Measurements from ENCODE around the gene GSTT4.

Gene GSTT4

DNA sequence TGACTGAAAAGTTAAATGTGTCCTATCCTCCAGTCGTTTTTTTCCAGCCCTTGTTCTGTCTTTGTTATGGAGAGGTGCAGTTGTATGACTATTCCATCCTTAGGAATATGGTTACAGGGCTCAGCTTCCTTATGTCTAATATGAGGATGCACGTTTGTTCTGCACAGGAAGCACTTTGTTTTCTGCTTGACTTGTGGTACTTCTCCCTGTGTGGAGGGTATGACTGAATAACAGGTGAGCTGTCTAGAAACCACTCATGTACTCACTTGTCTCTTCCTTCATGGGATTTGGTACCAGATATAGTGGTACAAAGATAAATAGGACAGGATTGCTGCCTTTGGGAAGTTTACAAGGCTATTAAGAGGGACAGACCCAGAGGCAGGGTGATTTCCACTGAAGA, 23.3 kb upstream of the GSTT4 start:
- TF ChIP-seq, protein P1, sequence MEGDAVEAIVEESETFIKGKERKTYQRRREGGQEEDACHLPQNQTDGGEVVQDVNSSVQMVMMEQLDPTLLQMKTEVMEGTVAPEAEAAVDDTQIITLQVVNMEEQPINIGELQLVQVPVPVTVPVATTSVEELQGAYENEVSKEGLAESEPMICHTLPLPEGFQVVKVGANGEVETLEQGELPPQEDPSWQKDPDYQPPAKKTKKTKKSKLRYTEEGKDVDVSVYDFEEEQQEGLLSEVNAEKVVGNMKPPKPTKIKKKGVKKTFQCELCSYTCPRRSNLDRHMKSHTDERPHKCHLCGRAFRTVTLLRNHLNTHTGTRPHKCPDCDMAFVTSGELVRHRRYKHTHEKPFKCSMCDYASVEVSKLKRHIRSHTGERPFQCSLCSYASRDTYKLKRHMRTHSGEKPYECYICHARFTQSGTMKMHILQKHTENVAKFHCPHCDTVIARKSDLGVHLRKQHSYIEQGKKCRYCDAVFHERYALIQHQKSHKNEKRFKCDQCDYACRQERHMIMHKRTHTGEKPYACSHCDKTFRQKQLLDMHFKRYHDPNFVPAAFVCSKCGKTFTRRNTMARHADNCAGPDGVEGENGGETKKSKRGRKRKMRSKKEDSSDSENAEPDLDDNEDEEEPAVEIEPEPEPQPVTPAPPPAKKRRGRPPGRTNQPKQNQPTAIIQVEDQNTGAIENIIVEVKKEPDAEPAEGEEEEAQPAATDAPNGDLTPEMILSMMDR (IDR thresholded peaks at IDR 0.05; ENCODE audit: low read depth, low read length): no peak
- Histone ChIP-seq H3K27ac (no peak overlapping the region), H3K27me3 (ENCODE audit: insufficient read depth, low read depth, severe bottlenecking) (no peaks in the 10 kb centered on the region), H3K36me3 (no peaks in the 10 kb centered on the region; the same call in 1 of the 2 replicates), H3K9me3 (ENCODE audit: severe bottlenecking) (no peaks in the 10 kb centered on the region), H3K4me3 (ENCODE audit: low read depth, low read length) (no peak overlapping the region)
- DNase-seq: no peak

DNA sequence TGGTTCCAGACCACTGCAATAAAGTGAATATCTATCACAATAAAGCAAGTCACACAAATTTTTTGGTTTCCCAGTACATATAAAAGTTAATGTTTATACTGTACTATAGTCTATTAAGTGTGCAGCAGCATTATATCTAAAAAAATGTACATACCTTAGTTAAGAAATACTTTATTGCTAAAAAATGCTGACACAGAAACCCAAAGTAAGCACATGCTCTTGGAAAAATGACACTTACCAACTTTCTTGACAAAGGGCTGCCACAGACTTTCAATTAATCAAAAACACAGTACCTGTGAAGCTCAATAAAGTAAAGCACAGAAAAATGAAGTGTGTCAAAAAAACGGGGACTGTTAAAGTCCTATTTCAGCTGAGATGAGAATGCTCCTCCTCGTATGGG, 22.7 kb upstream of the GSTT4 start:
- no peaks in the 10 kb centered on the region for H3K9me3 ChIP-seq (ENCODE audit: severe bottlenecking)
- TF ChIP-seq, protein P1 (IDR thresholded peaks at IDR 0.05; ENCODE audit: low read depth, low read length): no peak
- no peak overlapping the region for H3K4me3 ChIP-seq (ENCODE audit: low read depth, low read length)
- H3K27me3 ChIP-seq (ENCODE audit: insufficient read depth, low read depth, severe bottlenecking): no peaks in the 10 kb centered on the region
- no peaks in the 10 kb centered on the region; the same call in 1 of the 2 replicates for H3K36me3 ChIP-seq
- DNase-seq: no peak
- H3K27ac ChIP-seq: no peak overlapping the region

DNA sequence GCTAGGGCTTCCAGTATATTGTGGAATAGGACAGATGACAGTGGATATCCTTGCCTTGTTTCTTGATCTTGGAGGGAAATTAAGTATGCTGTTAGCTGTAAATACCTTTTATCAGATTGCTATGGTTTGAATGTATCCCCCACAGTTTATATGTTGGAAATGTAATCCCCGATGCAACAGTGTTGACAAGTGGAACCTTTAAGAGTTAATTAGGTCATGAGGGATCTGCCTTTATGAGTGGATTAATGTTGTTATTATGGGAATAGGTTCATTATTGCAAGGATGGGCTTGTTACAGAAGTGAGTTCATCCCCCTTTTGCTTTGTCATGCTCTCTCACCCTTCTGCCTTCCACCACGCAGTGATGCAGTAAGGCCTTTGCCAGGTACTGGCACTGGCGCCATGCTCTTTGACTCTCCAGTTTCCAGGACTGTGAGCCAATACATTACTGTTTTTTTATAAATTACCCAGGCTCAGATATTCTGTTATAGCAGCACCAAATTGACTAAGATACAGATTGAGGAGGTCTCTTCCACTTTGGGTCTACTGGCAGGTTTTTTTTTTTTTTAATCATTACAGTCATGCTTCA, 22.2 kb upstream of the GSTT4 start:
- Histone ChIP-seq H3K27me3 (ENCODE audit: insufficient read depth, low read depth, severe bottlenecking) (no peaks in the 10 kb centered on the region), H3K4me3 (ENCODE audit: low read depth, low read length) (no peak overlapping the region), H3K27ac (no peak overlapping the region), H3K9me3 (ENCODE audit: severe bottlenecking) (no peaks in the 10 kb centered on the region), H3K36me3 (no peaks in the 10 kb centered on the region; the same call in 1 of the 2 replicates)
- TF ChIP-seq, protein P1 (IDR thresholded peaks at IDR 0.05; ENCODE audit: low read depth, low read length): no peak
- no peak for DNase-seq

DNA sequence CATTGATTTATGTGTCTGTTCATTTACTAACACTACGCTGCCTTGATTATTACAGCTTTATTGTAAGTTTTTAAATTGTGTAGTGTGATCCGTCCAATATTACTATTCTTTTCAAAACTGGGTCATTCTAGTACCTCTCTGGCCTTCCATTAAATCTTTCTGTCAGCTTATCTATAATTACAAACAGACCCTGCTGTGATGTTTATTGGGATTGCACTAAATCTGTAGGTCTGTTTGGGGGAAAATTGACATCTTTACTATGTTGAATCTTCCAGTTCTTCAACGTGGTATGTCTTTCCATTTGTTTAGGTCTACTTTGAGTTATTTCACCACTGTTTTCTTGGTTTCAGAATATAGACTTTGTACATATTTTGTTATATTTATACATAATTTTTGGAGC, 21.5 kb upstream of the GSTT4 start:
- H3K4me3 ChIP-seq (ENCODE audit: low read depth, low read length): no peak overlapping the region
- DNase-seq: no peak
- H3K27ac ChIP-seq: no peak overlapping the region
- H3K9me3 ChIP-seq (ENCODE audit: severe bottlenecking): no peaks in the 10 kb centered on the region
- no peaks in the 10 kb centered on the region for H3K27me3 ChIP-seq (ENCODE audit: insufficient read depth, low read depth, severe bottlenecking)
- no peaks in the 10 kb centered on the region; the same call in none of the 2 replicates for H3K36me3 ChIP-seq
- TF ChIP-seq, protein P1 (IDR thresholded peaks at IDR 0.05; ENCODE audit: low read depth, low read length): no peak

DNA sequence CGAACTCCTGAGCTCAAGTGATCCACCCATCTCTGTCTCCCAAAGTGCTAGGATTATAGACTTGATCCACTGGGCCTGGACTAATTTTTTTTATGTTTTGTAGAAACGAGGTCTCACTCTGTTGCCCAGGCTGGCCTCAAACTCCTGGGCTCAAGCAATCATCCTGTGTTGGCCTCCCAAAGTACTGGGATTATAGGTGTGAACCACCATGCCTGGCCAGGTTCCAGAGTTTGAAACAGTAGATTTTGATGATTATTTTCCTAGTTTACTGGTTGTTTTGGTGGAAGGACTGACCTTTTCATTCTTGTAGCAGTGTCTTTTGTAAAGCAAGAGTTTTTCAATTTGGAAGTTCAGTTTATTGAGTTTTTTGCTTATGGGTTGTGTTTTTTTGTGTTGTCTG, 20.8 kb upstream of the GSTT4 start:
- TF ChIP-seq, protein P1 (IDR thresholded peaks at IDR 0.05; ENCODE audit: low read depth, low read length): no peak
- Histone ChIP-seq H3K27me3 (ENCODE audit: insufficient read depth, low read depth, severe bottlenecking) (no peaks in the 10 kb centered on the region), H3K27ac (no peak overlapping the region), H3K36me3 (no peaks in the 10 kb centered on the region; the same call in 1 of the 2 replicates), H3K9me3 (ENCODE audit: severe bottlenecking) (no peaks in the 10 kb centered on the region), H3K4me3 (ENCODE audit: low read depth, low read length) (no peak overlapping the region)
- DNase-seq: no peak

DNA sequence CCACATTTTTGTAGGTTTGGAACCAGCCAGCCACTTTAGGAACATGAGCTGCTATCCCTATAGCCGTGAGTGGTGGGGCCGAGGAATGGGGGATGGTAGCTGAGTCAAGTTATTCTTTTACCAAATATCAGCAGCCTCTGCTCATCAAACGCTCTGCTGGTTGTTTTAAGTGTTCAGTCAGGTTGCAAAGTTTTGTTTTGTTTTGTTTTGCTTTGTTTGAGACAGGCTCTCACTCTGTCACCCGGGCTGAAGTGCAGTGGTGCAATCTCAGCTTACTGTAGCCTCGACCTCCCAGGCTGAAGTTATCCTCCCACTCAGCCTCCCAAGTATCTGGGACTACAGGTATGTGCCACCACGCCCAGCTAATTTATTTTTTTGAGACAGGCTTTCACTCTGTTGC, 20.2 kb upstream of the GSTT4 start:
- TF ChIP-seq, protein P1 (IDR thresholded peaks at IDR 0.05; ENCODE audit: low read depth, low read length): no peak
- H3K36me3 ChIP-seq: no peaks in the 10 kb centered on the region; the same call in 1 of the 2 replicates
- no peaks in the 10 kb centered on the region for H3K27me3 ChIP-seq (ENCODE audit: insufficient read depth, low read depth, severe bottlenecking)
- H3K27ac ChIP-seq: no peak overlapping the region
- DNase-seq: no peak
- H3K4me3 ChIP-seq (ENCODE audit: low read depth, low read length): no peak overlapping the region
- no peaks in the 10 kb centered on the region for H3K9me3 ChIP-seq (ENCODE audit: severe bottlenecking)
